CD4-positive, alpha-beta memory T cell (primary cell): Measurements from ENCODE around the gene ATP2B2. TPM values are rescaled to one million over a fixed set of nuclear protein-coding genes. Genes with fewer than 3 reads are reported as not detected.

ENCODE experiments used
- CTCF ChIA-PET: fragments of 350-600 bp; sonication (Branson Sonifier 250); formaldehyde crosslinking; loops from one replicate; lab custom pipeline; 2021; ENCODE audit warnings: inconsistent platforms; ENCODE audit not compliant: partially characterized antibody; lab: Charles Lee
- POLR2A ChIA-PET: fragments of 350-600 bp; sonication (Branson Sonifier 250); formaldehyde crosslinking; loops from one replicate; lab custom pipeline; 2021; ENCODE audit not compliant: partially characterized antibody; lab: Charles Lee
- DNase-seq, 5 donors: peaks; one replicate each; pipeline versions ENCODE4 v3.0.0 to v3.0.0-alpha.2; 2020 to 2022; ENCODE audit warnings: mixed read lengths in 1 of 5
- H3K27ac ChIP-seq: one replicate; pipeline ENCODE4 v1.7.0; 2013; ENCODE audit warnings: low read depth, low read length
- H3K27me3 ChIP-seq: 2 replicates; pipeline ENCODE4 v1.7.0; 2013; ENCODE audit warnings: mild to moderate bottlenecking, low read length, moderate library complexity; ENCODE audit not compliant: insufficient read depth
- H3K36me3 ChIP-seq: 2 replicates; pipeline ENCODE4 v1.7.0; 2013; ENCODE audit warnings: mild to moderate bottlenecking, low read length, moderate library complexity; ENCODE audit not compliant: insufficient read depth
- H3K4me1 ChIP-seq: 2 replicates; pipeline ENCODE4 v1.7.0; 2013; ENCODE audit warnings: mild to moderate bottlenecking, low read length, moderate library complexity; ENCODE audit not compliant: insufficient read depth
- H3K4me3 ChIP-seq, 2 donors: one replicate each; pipeline ENCODE4 v1.7.0; 2013; ENCODE audit warnings: low read length in 2 of 2, mild to moderate bottlenecking in 1 of 2
- H3K9me3 ChIP-seq, 2 donors: one replicate each; pipeline ENCODE4 v1.7.0; 2013; ENCODE audit warnings: low read length in 2 of 2, control low read depth in 1 of 2; ENCODE audit not compliant: control insufficient read depth in 1 of 2
- H3K27ac Mint-ChIP-seq, 7 donors: one replicate each; pipeline ENCODE4 v1.8.0; 2020 to 2021; ENCODE audit warnings: mixed read lengths in 7 of 7, mild to moderate bottlenecking in 6 of 7, inconsistent platforms in 3 of 7, moderate library complexity in 3 of 7
- H3K27me3 Mint-ChIP-seq, 2 donors: one replicate each; pipeline ENCODE4 v1.8.0; 2020 to 2021; ENCODE audit warnings: mixed read lengths in 2 of 2
- H3K36me3 Mint-ChIP-seq, 2 donors: one replicate each; pipeline ENCODE4 v1.8.0; 2020 to 2021; ENCODE audit warnings: mixed read lengths in 2 of 2, inconsistent platforms in 1 of 2, mild to moderate bottlenecking in 1 of 2
- H3K4me1 Mint-ChIP-seq, 4 donors: one replicate each; pipeline ENCODE4 v1.8.0; 2020 to 2021; ENCODE audit warnings: mixed read lengths in 4 of 4, mild to moderate bottlenecking in 1 of 4
- H3K4me3 Mint-ChIP-seq, 8 donors: one replicate each; pipeline ENCODE4 v1.8.0; 2020 to 2021; ENCODE audit warnings: mixed read lengths in 8 of 8, mild to moderate bottlenecking in 7 of 8, moderate library complexity in 6 of 8, inconsistent platforms in 3 of 8
- H3K9me3 Mint-ChIP-seq, 8 donors: one replicate each; pipeline ENCODE4 v1.8.0; 2020 to 2021; ENCODE audit warnings: mixed read lengths in 8 of 8, mild to moderate bottlenecking in 5 of 8, inconsistent platforms in 3 of 8, moderate library complexity in 1 of 8
- intact Hi-C: fragments of 100-400 bp; cut with micrococcal nuclease; formaldehyde crosslinking; loops from one replicate; pipeline ENCODE4 v1.15.1; 2023
- polyA plus RNA-seq, 2 donors: library from polyadenylated mRNA; unstranded; fragments of 300-500 nt; fragmentation: Illumina TruSeq; gene quantifications; one replicate each; pipeline ENCODE4 v1.2.3, GENCODE V29; 2021
- total RNA-seq, 2 experiments: library from RNA; stranded (reverse); gene quantifications; one replicate each; pipeline ENCODE4 v1.2.3, GENCODE V29; 2021

The ATP2B2 gene
- total and polyA plus RNA-seq, 4 experiments from 2014 or later = not detected

- Mint-ChIP-seq H3K36me3 (no peaks in the 10 kb centered on the region), H3K27me3 (peaks cover 2% of the 10 kb centered on the region in 2 donors), H3K27ac (no peak overlapping the region), H3K9me3 (no peaks in the 10 kb centered on the region), H3K4me1 (no peaks in the 10 kb centered on the region), H3K4me3 (no peak overlapping the region)
- intact Hi-C loops = no loop called here
- CTCF ChIA-PET = no interaction called here
- H3K9me3 ChIP-seq = no peaks in the 10 kb centered on the region
- POLR2A ChIA-PET = no interaction called here
- H3K36me3 ChIP-seq = no peaks in the 10 kb centered on the region
- H3K27ac ChIP-seq = no peak overlapping the region
- no peak overlapping the region for H3K4me3 ChIP-seq
- no peaks in the 10 kb centered on the region for H3K4me1 ChIP-seq
- no peaks in the 10 kb centered on the region for H3K27me3 ChIP-seq
- DNase-seq = no peak
Measured at GRCh38 chr3:10492364-10493201, 12.8 kb downstream of the ATP2B2 start.

- no peak overlapping the region for H3K27ac Mint-ChIP-seq
- intact Hi-C loops = no loop called here
- H3K9me3 Mint-ChIP-seq = no peaks in the 10 kb centered on the region
Measured at GRCh38 chr3:10489746-10490483, 15.5 kb downstream of the ATP2B2 start.

GRCh38 chr3:10487988-10488633 lies 17.3 kb downstream of the ATP2B2 start:
- Histone ChIP-seq H3K36me3 (no peaks in the 10 kb centered on the region), H3K4me1 (no peaks in the 10 kb centered on the region), H3K27me3 (no peaks in the 10 kb centered on the region), H3K27ac (no peak overlapping the region), H3K9me3 (no peaks in the 10 kb centered on the region), H3K4me3 (no peak overlapping the region)
- peak overlapping the region in 1 of 7 donors; percentile 39 for H3K27ac Mint-ChIP-seq
- no peak overlapping the region for H3K4me3 Mint-ChIP-seq
- H3K9me3 Mint-ChIP-seq = no peaks in the 10 kb centered on the region
- H3K4me1 Mint-ChIP-seq = no peaks in the 10 kb centered on the region
- H3K36me3 Mint-ChIP-seq = no peaks in the 10 kb centered on the region
- POLR2A ChIA-PET = no interaction called here
- CTCF ChIA-PET = no interaction called here
- no peak for DNase-seq
- peaks cover 2% of the 10 kb centered on the region in 2 donors for H3K27me3 Mint-ChIP-seq
- intact Hi-C loops = no loop called here

More at GRCh38 chr3:10489746-10490483, 15.5 kb downstream of the ATP2B2 start:
- Histone ChIP-seq H3K9me3 (no peaks in the 10 kb centered on the region), H3K27ac (no peak overlapping the region), H3K27me3 (no peaks in the 10 kb centered on the region), H3K4me1 (no peaks in the 10 kb centered on the region), H3K36me3 (no peaks in the 10 kb centered on the region), H3K4me3 (no peak overlapping the region)
- Mint-ChIP-seq H3K4me3 (no peak overlapping the region), H3K4me1 (no peaks in the 10 kb centered on the region), H3K27me3 (peaks cover 2% of the 10 kb centered on the region in 2 donors), H3K36me3 (no peaks in the 10 kb centered on the region)
- POLR2A ChIA-PET = no interaction called here
- no peak for DNase-seq
- CTCF ChIA-PET = no interaction called here

GRCh38 chr3:10485806-10486205 lies 19.6 kb downstream of the ATP2B2 start:
- Histone ChIP-seq H3K36me3 (no peaks in the 10 kb centered on the region), H3K27ac (no peak overlapping the region), H3K27me3 (no peaks in the 10 kb centered on the region), H3K4me1 (no peaks in the 10 kb centered on the region), H3K4me3 (no peak overlapping the region), H3K9me3 (no peaks in the 10 kb centered on the region)
- CTCF ChIA-PET = no interaction called here
- no peak overlapping the region for H3K4me3 Mint-ChIP-seq
- H3K27ac Mint-ChIP-seq = no peak overlapping the region
- H3K9me3 Mint-ChIP-seq = no peaks in the 10 kb centered on the region
- POLR2A ChIA-PET = no interaction called here
- no peak for DNase-seq
- H3K4me1 Mint-ChIP-seq = no peaks in the 10 kb centered on the region
- peaks cover 2% of the 10 kb centered on the region in 2 donors for H3K27me3 Mint-ChIP-seq
- intact Hi-C loops = no loop called here
- H3K36me3 Mint-ChIP-seq = no peaks in the 10 kb centered on the region

GRCh38 chr3:10485380-10485779 lies 20.0 kb downstream of the ATP2B2 start:
- Histone ChIP-seq H3K9me3 (no peaks in the 10 kb centered on the region), H3K27ac (no peak overlapping the region), H3K4me3 (no peak overlapping the region), H3K36me3 (no peaks in the 10 kb centered on the region), H3K4me1 (no peaks in the 10 kb centered on the region), H3K27me3 (no peaks in the 10 kb centered on the region)
- no peak overlapping the region for H3K27ac Mint-ChIP-seq
- H3K27me3 Mint-ChIP-seq = peaks cover 2% of the 10 kb centered on the region in 2 donors
- H3K4me1 Mint-ChIP-seq = no peaks in the 10 kb centered on the region
- POLR2A ChIA-PET = no interaction called here
- CTCF ChIA-PET = no interaction called here
- no peak overlapping the region for H3K4me3 Mint-ChIP-seq
- DNase-seq = no peak
- no peaks in the 10 kb centered on the region for H3K9me3 Mint-ChIP-seq
- no peaks in the 10 kb centered on the region for H3K36me3 Mint-ChIP-seq
- intact Hi-C loops = no loop called here

GRCh38 chr3:10484709-10485108 lies 20.7 kb downstream of the ATP2B2 start:
- ChIA-PET POLR2A (no interaction called here), CTCF (no interaction called here)
- Histone ChIP-seq H3K4me1 (no peaks in the 10 kb centered on the region), H3K27me3 (no peaks in the 10 kb centered on the region), H3K9me3 (no peaks in the 10 kb centered on the region), H3K27ac (no peak overlapping the region), H3K36me3 (no peaks in the 10 kb centered on the region), H3K4me3 (no peak overlapping the region)
- Mint-ChIP-seq H3K36me3 (no peaks in the 10 kb centered on the region), H3K27me3 (peaks cover 2% of the 10 kb centered on the region in 2 donors), H3K4me1 (no peaks in the 10 kb centered on the region), H3K27ac (no peak overlapping the region), H3K4me3 (no peak overlapping the region), H3K9me3 (no peaks in the 10 kb centered on the region)
- intact Hi-C loops = no loop called here
- no peak for DNase-seq

- intact Hi-C loops = no loop called here
- CTCF ChIA-PET = no interaction called here
- H3K27ac ChIP-seq = no peak overlapping the region
- no peaks in the 10 kb centered on the region for H3K4me1 ChIP-seq
- Mint-ChIP-seq H3K36me3 (no peaks in the 10 kb centered on the region), H3K27me3 (peaks cover 0 to 2% of the 10 kb centered on the region in 2 donors), H3K4me1 (no peaks in the 10 kb centered on the region), H3K4me3 (no peak overlapping the region), H3K27ac (no peak overlapping the region), H3K9me3 (peaks cover 0 to 4% (median 0%) of the 10 kb centered on the region in 8 donors)
- POLR2A ChIA-PET = no interaction called here
- no peaks in the 10 kb centered on the region for H3K27me3 ChIP-seq
- DNase-seq = no peak
- no peak overlapping the region for H3K4me3 ChIP-seq
- no peaks in the 10 kb centered on the region for H3K36me3 ChIP-seq
- no peaks in the 10 kb centered on the region for H3K9me3 ChIP-seq
Measured at GRCh38 chr3:10483686-10484345, 21.6 kb downstream of the ATP2B2 start.
